ENCODE results near the gene RRAD. TPM values are rescaled to one million over a fixed set of nuclear protein-coding genes. Genes with fewer than 3 reads are reported as not detected.
"Not testable (repeated sequence)": the region's sequence is repeated elsewhere in the genome, so short reads cannot be mapped to it uniquely, and the experiment has no call there.

RRAD gene, protein sequence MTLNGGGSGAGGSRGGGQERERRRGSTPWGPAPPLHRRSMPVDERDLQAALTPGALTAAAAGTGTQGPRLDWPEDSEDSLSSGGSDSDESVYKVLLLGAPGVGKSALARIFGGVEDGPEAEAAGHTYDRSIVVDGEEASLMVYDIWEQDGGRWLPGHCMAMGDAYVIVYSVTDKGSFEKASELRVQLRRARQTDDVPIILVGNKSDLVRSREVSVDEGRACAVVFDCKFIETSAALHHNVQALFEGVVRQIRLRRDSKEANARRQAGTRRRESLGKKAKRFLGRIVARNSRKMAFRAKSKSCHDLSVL
- under 1 TPM; 0.29 to 0.58 TPM for total RNA-seq
- not detected for polyA plus RNA-seq

GRCh38 chr16:66925322-66925840 is at the start of gene RRAD:
TSS of gene RRAD (minus strand) at chr16:66925535. CDS start at chr16:66925179, 356 bp downstream.
- H3K4me1 Mint-ChIP-seq = peaks cover 0 to 7% (median 5%) of the 10 kb centered on the region in 4 donors
- H3K9me3 ChIP-seq (ENCODE audit: control insufficient read depth in 1 of 2, low read length in 2 of 2) = no peaks in the 10 kb centered on the region
- no peak within 1 kb of the TSS for H3K27ac ChIP-seq (ENCODE audit: low read depth, low read length)

GRCh38 chr16:66974932-66975246 is 49.6 kb upstream of the RRAD start:
- H3K9me3 Mint-ChIP-seq; H3K27me3 ChIP-seq (ENCODE audit: insufficient read depth, low read length); H3K4me1 ChIP-seq (ENCODE audit: insufficient read depth, low read length); H3K9me3 ChIP-seq (ENCODE audit: control insufficient read depth in 1 of 2, low read length in 2 of 2); H3K27me3 Mint-ChIP-seq; H3K27ac ChIP-seq (ENCODE audit: low read depth, low read length); H3K4me3 ChIP-seq (ENCODE audit: low read length in 2 of 2); H3K36me3 Mint-ChIP-seq; H3K36me3 ChIP-seq (ENCODE audit: insufficient read depth, low read length): not testable (repeated sequence)
- DNase-seq = peak; percentile 28 to 60 (median 41)
- intact Hi-C loops (cut with micrococcal nuclease) = loop anchor here (5.0 kb wide), 1 partner anchor 42 kb away; no protein-coding TSS in a partner anchor
- Mint-ChIP-seq H3K27ac (peak overlapping the region in 3 of 7 donors; percentile 47 to 84 (median 52)), H3K4me3 (peak overlapping the region; percentile 74 to 88 (median 83)), H3K4me1 (peaks cover 6 to 14% (median 11%) of the 10 kb centered on the region in 4 donors)
- ChIA-PET POLR2A (ENCODE audit: partially characterized antibody) (interaction anchor here (1.2 kb wide), 1 partner anchor 180 kb away, joined by 4 read pairs; no protein-coding TSS in a partner anchor), CTCF (ENCODE audit: partially characterized antibody) (interaction anchor here (0.6 to 5.9 kb wide), 7 partner anchors 9 to 316 kb away, joined by 3 to 50 read pairs (median 3); partner anchors contain the start of gene B3GNT9)

More at GRCh38 chr16:66925322-66925840, at the start of gene RRAD:
- Histone ChIP-seq H3K27me3 (ENCODE audit: insufficient read depth, low read length) (peaks cover 11% of the 10 kb centered on the region), H3K4me1 (ENCODE audit: insufficient read depth, low read length) (peaks cover 7% of the 10 kb centered on the region), H3K36me3 (ENCODE audit: insufficient read depth, low read length) (no peaks in the 10 kb centered on the region), H3K4me3 (ENCODE audit: low read length in 2 of 2) (peak within 1 kb of the TSS in 1 of 2 donors; percentile 14)
- POLR2A ChIA-PET (ENCODE audit: partially characterized antibody) = interaction anchor here (0.7 kb wide), 1 partner anchor 9 kb away, joined by 3 read pairs; the partner anchor contains the start of gene CIAO2B
- H3K9me3 Mint-ChIP-seq = no peaks in the 10 kb centered on the region
- no peak for DNase-seq
- intact Hi-C loops (cut with micrococcal nuclease) = no loop called here
- CTCF ChIA-PET (ENCODE audit: partially characterized antibody) = no interaction called here
- H3K36me3 Mint-ChIP-seq = peaks cover 0 to 2% of the 10 kb centered on the region in 2 donors
- H3K4me3 Mint-ChIP-seq = peak within 1 kb of the TSS; percentile 47 to 80 (median 76)
- peak within 1 kb of the TSS in 1 of 7 donors; percentile 21 for H3K27ac Mint-ChIP-seq
- H3K27me3 Mint-ChIP-seq = peaks cover 21 to 23% of the 10 kb centered on the region in 2 donors

DNA sequence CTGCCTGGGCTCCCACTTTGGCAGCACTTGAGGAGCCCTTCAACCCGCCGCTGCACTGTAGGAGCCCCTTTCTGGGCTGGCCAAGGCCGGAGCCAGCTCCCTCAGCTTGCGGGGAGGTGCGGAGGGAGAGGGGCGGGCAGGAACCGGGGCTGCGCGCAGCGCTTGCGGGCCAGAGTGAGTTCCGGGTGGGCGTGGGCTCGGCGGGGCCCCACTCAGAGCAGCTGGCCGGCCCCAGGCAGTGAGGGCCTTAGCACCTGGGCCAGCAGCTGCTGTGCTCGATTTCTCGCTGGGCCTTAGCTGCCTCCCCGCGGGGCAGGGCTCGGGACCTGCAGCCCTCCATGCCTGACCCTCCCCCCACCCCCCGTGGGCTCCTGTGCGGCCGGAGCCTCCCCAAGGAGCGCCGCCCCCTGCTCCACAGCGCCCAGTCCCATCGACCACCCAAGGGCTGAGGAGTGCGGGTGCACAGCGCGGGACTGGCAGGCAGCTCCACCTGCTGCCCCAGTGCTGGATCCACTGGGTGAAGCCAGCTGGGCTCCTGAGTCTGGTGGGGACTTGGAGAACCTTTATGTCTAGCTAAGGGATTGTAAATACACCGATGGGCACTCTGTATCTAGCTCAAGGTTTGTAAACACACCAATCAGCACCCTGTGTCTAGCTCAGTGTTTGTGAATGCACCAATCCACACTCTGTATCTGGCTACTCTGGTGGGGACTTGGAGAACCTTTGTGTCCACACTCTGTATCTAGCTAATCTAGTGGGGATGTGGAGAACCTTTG is 49.0 kb upstream of the RRAD start:
- Mint-ChIP-seq H3K4me1 (peaks cover 6 to 14% (median 11%) of the 10 kb centered on the region in 4 donors), H3K27ac (peak overlapping the region in 3 of 7 donors; percentile 47 to 84 (median 52)), H3K4me3 (peak overlapping the region; percentile 74 to 88 (median 83))
- ChIA-PET CTCF (ENCODE audit: partially characterized antibody) (interaction anchor here (0.6 to 5.9 kb wide), 7 partner anchors 9 to 316 kb away, joined by 3 to 50 read pairs (median 3); partner anchors contain the start of gene B3GNT9), POLR2A (ENCODE audit: partially characterized antibody) (interaction anchor here (1.2 kb wide), 1 partner anchor 180 kb away, joined by 4 read pairs; no protein-coding TSS in a partner anchor)
- DNase-seq; H3K27me3 ChIP-seq (ENCODE audit: insufficient read depth, low read length); H3K4me1 ChIP-seq (ENCODE audit: insufficient read depth, low read length); H3K9me3 Mint-ChIP-seq; intact Hi-C loops (cut with micrococcal nuclease); H3K27ac ChIP-seq (ENCODE audit: low read depth, low read length); H3K9me3 ChIP-seq (ENCODE audit: control insufficient read depth in 1 of 2, low read length in 2 of 2); H3K4me3 ChIP-seq (ENCODE audit: low read length in 2 of 2); H3K27me3 Mint-ChIP-seq; H3K36me3 Mint-ChIP-seq; H3K36me3 ChIP-seq (ENCODE audit: insufficient read depth, low read length): not testable (repeated sequence)

DNA sequence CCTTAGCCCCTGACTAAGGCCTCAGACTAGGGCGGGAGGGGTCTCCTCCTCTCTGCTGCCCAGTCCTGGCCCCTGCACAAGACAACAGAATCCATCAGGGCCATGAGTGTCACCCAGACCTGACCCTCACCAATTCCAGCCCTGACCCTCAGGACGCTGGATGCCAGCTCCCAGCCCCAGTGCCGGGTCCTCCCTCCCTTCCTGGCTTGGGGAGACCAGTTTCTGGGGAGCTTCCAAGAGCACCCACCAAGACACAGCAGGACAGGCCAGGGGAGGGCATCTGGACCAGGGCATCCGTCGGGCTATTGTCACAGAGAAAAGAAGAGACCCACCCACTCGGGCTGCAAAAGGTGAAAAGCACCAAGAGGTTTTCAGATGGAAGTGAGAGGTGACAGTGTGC is 48.4 kb upstream of the RRAD start:
- Mint-ChIP-seq H3K27ac (no peak overlapping the region), H3K36me3 (no peaks in the 10 kb centered on the region), H3K4me3 (peak overlapping the region in 1 of 8 donors; percentile 29), H3K27me3 (peaks cover 0 to 3% of the 10 kb centered on the region in 2 donors), H3K9me3 (no peaks in the 10 kb centered on the region), H3K4me1 (peaks cover 6 to 14% (median 11%) of the 10 kb centered on the region in 4 donors)
- no peak overlapping the region for H3K27ac ChIP-seq (ENCODE audit: low read depth, low read length)
- POLR2A ChIA-PET (ENCODE audit: partially characterized antibody) = interaction anchor here (0.5 kb wide), 1 partner anchor 16 kb away, joined by 3 read pairs; no protein-coding TSS in a partner anchor
- DNase-seq = no peak
- CTCF ChIA-PET (ENCODE audit: partially characterized antibody) = interaction anchor here (1.3 kb wide), 1 partner anchor 211 kb away, joined by 6 read pairs; no protein-coding TSS in a partner anchor
- no peaks in the 10 kb centered on the region for H3K36me3 ChIP-seq (ENCODE audit: insufficient read depth, low read length)
- intact Hi-C loops (cut with micrococcal nuclease) = no loop called here
- no peaks in the 10 kb centered on the region for H3K9me3 ChIP-seq (ENCODE audit: control insufficient read depth in 1 of 2, low read length in 2 of 2)
- H3K4me3 ChIP-seq (ENCODE audit: low read length in 2 of 2) = no peak overlapping the region
- H3K4me1 ChIP-seq (ENCODE audit: insufficient read depth, low read length) = peaks cover 6% of the 10 kb centered on the region
- no peaks in the 10 kb centered on the region for H3K27me3 ChIP-seq (ENCODE audit: insufficient read depth, low read length)

GRCh38 chr16:66972983-66973382 is 47.6 kb upstream of the RRAD start:
- no peaks in the 10 kb centered on the region for H3K9me3 Mint-ChIP-seq
- no peaks in the 10 kb centered on the region for H3K36me3 Mint-ChIP-seq
- H3K4me1 Mint-ChIP-seq = peaks cover 6 to 14% (median 11%) of the 10 kb centered on the region in 4 donors
- Histone ChIP-seq H3K9me3 (ENCODE audit: control insufficient read depth in 1 of 2, low read length in 2 of 2) (no peaks in the 10 kb centered on the region), H3K27ac (ENCODE audit: low read depth, low read length) (no peak overlapping the region), H3K27me3 (ENCODE audit: insufficient read depth, low read length) (no peaks in the 10 kb centered on the region), H3K4me3 (ENCODE audit: low read length in 2 of 2) (no peak overlapping the region), H3K36me3 (ENCODE audit: insufficient read depth, low read length) (no peaks in the 10 kb centered on the region), H3K4me1 (ENCODE audit: insufficient read depth, low read length) (peaks cover 6% of the 10 kb centered on the region)
- CTCF ChIA-PET (ENCODE audit: partially characterized antibody) = interaction anchor here (1.3 kb wide), 1 partner anchor 212 kb away, joined by 6 read pairs; no protein-coding TSS in a partner anchor
- peaks cover 0 to 3% of the 10 kb centered on the region in 2 donors for H3K27me3 Mint-ChIP-seq
- no peak for DNase-seq
- no peak overlapping the region for H3K4me3 Mint-ChIP-seq
- intact Hi-C loops (cut with micrococcal nuclease) = no loop called here
- peak overlapping the region in 2 of 7 donors; percentile 22 to 55 for H3K27ac Mint-ChIP-seq
- POLR2A ChIA-PET (ENCODE audit: partially characterized antibody) = no interaction called here

DNA sequence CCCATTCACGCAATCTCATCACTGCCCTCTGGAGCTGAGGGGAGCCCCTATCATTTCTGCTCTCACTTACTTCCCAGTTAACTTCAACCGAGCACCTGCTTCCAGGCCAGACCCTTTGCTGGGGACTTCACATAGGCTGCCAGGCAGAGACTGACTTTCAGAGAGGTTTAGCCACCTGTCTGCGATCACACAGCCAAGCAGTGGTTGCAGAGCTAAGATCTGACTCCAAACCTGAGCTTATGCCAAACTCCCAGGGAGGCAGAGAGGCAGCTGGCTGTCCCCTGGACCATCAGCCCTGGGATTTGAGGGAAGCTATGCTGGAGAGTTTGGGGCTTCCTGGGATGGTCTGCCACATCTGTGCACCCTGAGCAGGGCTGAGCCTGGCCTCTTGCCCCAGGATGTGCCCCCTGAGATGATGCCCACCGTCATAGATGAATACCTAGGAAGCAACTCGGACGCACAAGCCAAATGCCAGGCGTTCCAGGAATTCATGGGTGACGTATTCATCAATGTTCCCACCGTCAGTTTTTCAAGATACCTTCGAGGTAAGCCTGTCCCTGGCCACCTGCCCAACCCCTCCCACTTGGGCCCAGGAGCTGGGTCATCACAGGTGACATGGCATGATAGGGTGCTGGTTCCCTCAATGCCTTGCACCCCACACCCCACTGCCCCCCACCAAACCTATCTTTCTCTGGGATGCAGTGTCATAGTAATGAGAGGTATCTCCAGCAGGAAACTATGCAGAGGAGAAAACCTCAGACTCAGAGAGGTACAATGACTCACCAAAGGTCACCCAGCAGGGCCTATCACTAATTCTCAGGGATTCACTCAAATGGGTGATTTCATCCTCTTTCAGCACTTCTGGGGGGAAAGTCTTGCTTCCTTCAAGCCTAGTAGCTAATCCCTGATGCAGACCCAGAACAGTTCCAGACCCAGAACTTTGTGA is 45.7 kb upstream of the RRAD start:
- Histone ChIP-seq H3K27me3 (ENCODE audit: insufficient read depth, low read length) (no peaks in the 10 kb centered on the region), H3K9me3 (ENCODE audit: control insufficient read depth in 1 of 2, low read length in 2 of 2) (no peaks in the 10 kb centered on the region), H3K27ac (ENCODE audit: low read depth, low read length) (no peak overlapping the region), H3K4me1 (ENCODE audit: insufficient read depth, low read length) (peaks cover 6% of the 10 kb centered on the region), H3K36me3 (ENCODE audit: insufficient read depth, low read length) (no peaks in the 10 kb centered on the region), H3K4me3 (ENCODE audit: low read length in 2 of 2) (no peak overlapping the region)
- ChIA-PET CTCF (ENCODE audit: partially characterized antibody) (interaction anchor here (1.0 to 1.2 kb wide), 2 partner anchors 24 to 188 kb away, joined by 3 to 4 read pairs; partner anchors contain the start of genes FBXL8 and TRADD), POLR2A (ENCODE audit: partially characterized antibody) (no interaction called here)
- Mint-ChIP-seq H3K9me3 (no peaks in the 10 kb centered on the region), H3K27me3 (peaks cover 0 to 1% of the 10 kb centered on the region in 2 donors), H3K4me3 (no peak overlapping the region), H3K36me3 (no peaks in the 10 kb centered on the region), H3K27ac (no peak overlapping the region), H3K4me1 (peaks cover 4 to 10% (median 7%) of the 10 kb centered on the region in 4 donors)
- intact Hi-C loops (cut with micrococcal nuclease) = no loop called here
- no peak for DNase-seq

Measured in CD4-positive, alpha-beta memory T cell (primary cell).